CD14-positive monocyte (primary cell): ENCODE results near the gene BASP1. TPM values are rescaled to one million over a fixed set of nuclear protein-coding genes. Genes with fewer than 3 reads are reported as not detected.

Experiments
- DNase-seq, 3 donors: peaks; one replicate each; pipeline ENCODE4 v3.0.0-alpha.2; 2011 to 2022
- H2AFZ ChIP-seq: 2 replicates; pipeline ENCODE4 v1.6.0; 2012; ENCODE audit warnings: mild to moderate bottlenecking, low read depth, low read length, inconsistent platforms; ENCODE audit not compliant: insufficient read depth, poor library complexity, severe bottlenecking
- H3K27ac ChIP-seq, 2 donors: 1 replicate in 1 of 2; 2 replicates in 1 of 2; pipeline ENCODE4 v1.5.1; 2012 to 2013; ENCODE audit warnings: low read length in 2 of 2, control low read depth in 1 of 2, inconsistent platforms in 1 of 2, low read depth in 1 of 2, mild to moderate bottlenecking in 1 of 2
- H3K27me3 ChIP-seq, 2 donors: one replicate each; pipeline versions ENCODE4 v1.6.0 to v1.6.1; 2011 to 2013; ENCODE audit warnings: low read length in 2 of 2; ENCODE audit not compliant: control insufficient read depth in 2 of 2, insufficient read depth in 2 of 2
- H3K36me3 ChIP-seq, 2 donors: replicated peaks in 1 of 2; 1 replicate in 1 of 2; 2 replicates in 1 of 2; pipeline versions ENCODE4 v1.5.1 to v1.6.1; 2012 to 2013; ENCODE audit warnings: low read length in 2 of 2, control low read depth in 1 of 2, inconsistent platforms in 1 of 2, mild to moderate bottlenecking in 1 of 2; ENCODE audit not compliant: insufficient read depth in 2 of 2, control insufficient read depth in 1 of 2
- H3K4me1 ChIP-seq, 2 donors: 1 replicate in 1 of 2; 2 replicates in 1 of 2; pipeline versions ENCODE4 v1.5.1 to v1.6.1; 2012 to 2013; ENCODE audit warnings: low read length in 2 of 2, control low read depth in 1 of 2, inconsistent platforms in 1 of 2, mild to moderate bottlenecking in 1 of 2, moderate library complexity in 1 of 2; ENCODE audit not compliant: insufficient read depth in 2 of 2, control insufficient read depth in 1 of 2
- H3K4me2 ChIP-seq: replicated peaks from 2 replicates; pipeline ENCODE3; 2012; ENCODE audit warnings: low read length, moderate library complexity, mild to moderate bottlenecking; ENCODE audit not compliant: poor library complexity, severe bottlenecking; ENCODE audit errors: extremely low read depth
- H3K4me3 ChIP-seq, 3 experiments: fragments of 200-600 bp in 1 of 3; sonication (generic) in 1 of 3; replicated peaks in 1 of 3; 1 replicate in 2 of 3; 2 replicates in 1 of 3; pipeline ENCODE4 v1.5.1; 2011 to 2013; ENCODE audit warnings: low read length in 3 of 3, mild to moderate bottlenecking in 3 of 3, control low read depth in 2 of 3, low read depth in 2 of 3, inconsistent platforms in 1 of 3, moderate library complexity in 1 of 3
- H3K79me2 ChIP-seq: 2 replicates; pipeline ENCODE4 v1.6.0; 2012; ENCODE audit warnings: mild to moderate bottlenecking, control low read depth, inconsistent platforms, low read length, moderate library complexity; ENCODE audit not compliant: insufficient read depth
- H3K9ac ChIP-seq: 2 replicates; pipeline ENCODE4 v1.6.0; 2017; ENCODE audit warnings: low read length, mild to moderate bottlenecking; ENCODE audit not compliant: insufficient read depth, poor library complexity, severe bottlenecking
- H3K9me3 ChIP-seq, 2 donors: replicated peaks in 1 of 2; 1 replicate in 1 of 2; 2 replicates in 1 of 2; pipeline versions ENCODE4 v1.5.1 to v1.6.1; 2012 to 2013; ENCODE audit warnings: low read length in 2 of 2, control low read depth in 1 of 2; ENCODE audit not compliant: control insufficient read depth in 1 of 2, insufficient read depth in 1 of 2
- H4K20me1 ChIP-seq: 2 replicates; pipeline ENCODE4 v1.6.0; 2012; ENCODE audit warnings: mild to moderate bottlenecking, low read length, control low read depth, moderate library complexity; ENCODE audit not compliant: insufficient read depth
- H3K27ac Mint-ChIP-seq, 7 donors: one replicate each; pipeline ENCODE4 v1.8.0; 2020; ENCODE audit warnings: mild to moderate bottlenecking in 7 of 7, mixed read lengths in 7 of 7, moderate library complexity in 6 of 7, inconsistent platforms in 2 of 7
- H3K27me3 Mint-ChIP-seq, 3 donors: one replicate each; pipeline ENCODE4 v1.8.0; 2021 to 2022; ENCODE audit warnings: low read depth in 3 of 3, mild to moderate bottlenecking in 3 of 3, mixed read lengths in 3 of 3, moderate library complexity in 3 of 3, inconsistent platforms in 1 of 3
- H3K36me3 Mint-ChIP-seq, 2 donors: one replicate each; pipeline ENCODE4 v1.8.0; 2020; ENCODE audit warnings: mixed read lengths in 2 of 2, inconsistent platforms in 1 of 2, mild to moderate bottlenecking in 1 of 2
- H3K4me1 Mint-ChIP-seq: one replicate; pipeline ENCODE4 v1.8.0; 2020; ENCODE audit warnings: mild to moderate bottlenecking, mixed read lengths
- H3K4me3 Mint-ChIP-seq, 2 donors: one replicate each; pipeline ENCODE4 v1.8.0; 2020; ENCODE audit warnings: mild to moderate bottlenecking in 2 of 2, mixed read lengths in 2 of 2, moderate library complexity in 1 of 2
- H3K9me3 Mint-ChIP-seq, 7 donors: one replicate each; pipeline ENCODE4 v1.8.0; 2020 to 2022; ENCODE audit warnings: mixed read lengths in 7 of 7, mild to moderate bottlenecking in 6 of 7, moderate library complexity in 6 of 7, inconsistent platforms in 2 of 7
- WGBS: methylation state at CpG from one replicate; pipeline ENCODE4 v1.1.5; 2013; ENCODE audit warnings: missing lambda C conversion rate; ENCODE audit not compliant: insufficient coverage; 5-methylcytosine and 5-hydroxymethylcytosine counted together
- intact Hi-C, 2 donors: fragments of 100-400 bp; cut with micrococcal nuclease; formaldehyde crosslinking; loops; one replicate each; pipeline versions ENCODE4 v1.15.0 to v1.15.1; 2023
- polyA plus RNA-seq, 3 donors: library from polyadenylated mRNA; depleted of rRNA in 1 of 3; unstranded in 2 of 3; stranded (reverse) in 1 of 3; fragments of 300-500 nt in 2 of 3; fragments of >200 nt in 1 of 3; fragmentation: Illumina TruSeq in 2 of 3; gene quantifications; 1 replicate in 2 of 3; 2 replicates in 1 of 3; pipeline ENCODE4 v1.2.3, GENCODE V29; 2012 to 2021
- TF ChIP-seq, protein P1 (sequence below): fragments of 200-600 bp; IDR thresholded peaks from one replicate; pipeline ENCODE4 v1.8.0; 2022; ENCODE audit warnings: antibody characterized with exemption, mild to moderate bottlenecking

The BASP1 gene
- polyA plus RNA-seq, 3 donors, result 23.7 to 61.6 (median 36.6) TPM

DNA sequence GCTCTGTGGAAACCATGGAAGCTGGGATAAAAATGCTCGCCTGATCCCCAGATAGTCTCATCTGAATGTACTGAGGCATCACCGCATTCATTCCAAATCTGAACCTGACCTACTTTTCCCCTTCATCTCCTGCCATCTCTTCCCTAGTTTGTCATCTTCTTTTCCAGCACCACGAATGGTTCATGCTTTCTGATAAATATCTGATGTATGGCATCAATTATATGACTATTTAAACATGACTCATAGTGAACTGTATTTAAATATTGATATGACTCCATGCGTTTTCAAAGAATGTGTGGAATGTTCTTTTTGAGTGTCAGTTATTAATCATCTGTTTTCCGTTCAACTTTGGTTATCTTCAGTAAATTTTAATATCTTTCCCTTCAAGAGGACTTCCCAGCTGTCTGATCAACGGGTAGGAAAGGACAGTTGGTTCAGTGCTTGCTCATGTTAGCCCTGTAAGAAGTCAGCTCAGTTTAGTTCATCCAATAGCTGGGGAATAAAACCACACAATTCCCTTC, 21.1 kb downstream of the BASP1 start:
- H3K27me3 Mint-ChIP-seq, result peaks cover 0 to 2% (median 0%) of the 10 kb centered on the region in 3 donors
- H3K79me2 ChIP-seq, result peaks cover 99% of the 10 kb centered on the region
- no peak overlapping the region for H3K27ac Mint-ChIP-seq
- WGBS, result 100% methylated on average over 1 of the region's 6 CpGs
- peaks cover 24% of the 10 kb centered on the region for H3K4me1 Mint-ChIP-seq
- H3K36me3 ChIP-seq, result peaks cover 0 to 7% of the 10 kb centered on the region in 2 donors
- no peaks in the 10 kb centered on the region for H3K9me3 Mint-ChIP-seq
- H3K4me2 ChIP-seq, result no peak overlapping the region
- no peak overlapping the region for H3K4me3 Mint-ChIP-seq
- H3K36me3 Mint-ChIP-seq, result peaks cover 23 to 36% of the 10 kb centered on the region in 2 donors
- no peak overlapping the region for H3K4me3 ChIP-seq
- peaks cover 22 to 23% of the 10 kb centered on the region in 2 donors for H3K4me1 ChIP-seq
- TF ChIP-seq, protein P1, sequence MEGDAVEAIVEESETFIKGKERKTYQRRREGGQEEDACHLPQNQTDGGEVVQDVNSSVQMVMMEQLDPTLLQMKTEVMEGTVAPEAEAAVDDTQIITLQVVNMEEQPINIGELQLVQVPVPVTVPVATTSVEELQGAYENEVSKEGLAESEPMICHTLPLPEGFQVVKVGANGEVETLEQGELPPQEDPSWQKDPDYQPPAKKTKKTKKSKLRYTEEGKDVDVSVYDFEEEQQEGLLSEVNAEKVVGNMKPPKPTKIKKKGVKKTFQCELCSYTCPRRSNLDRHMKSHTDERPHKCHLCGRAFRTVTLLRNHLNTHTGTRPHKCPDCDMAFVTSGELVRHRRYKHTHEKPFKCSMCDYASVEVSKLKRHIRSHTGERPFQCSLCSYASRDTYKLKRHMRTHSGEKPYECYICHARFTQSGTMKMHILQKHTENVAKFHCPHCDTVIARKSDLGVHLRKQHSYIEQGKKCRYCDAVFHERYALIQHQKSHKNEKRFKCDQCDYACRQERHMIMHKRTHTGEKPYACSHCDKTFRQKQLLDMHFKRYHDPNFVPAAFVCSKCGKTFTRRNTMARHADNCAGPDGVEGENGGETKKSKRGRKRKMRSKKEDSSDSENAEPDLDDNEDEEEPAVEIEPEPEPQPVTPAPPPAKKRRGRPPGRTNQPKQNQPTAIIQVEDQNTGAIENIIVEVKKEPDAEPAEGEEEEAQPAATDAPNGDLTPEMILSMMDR, result no peak
- no peak overlapping the region for H2AFZ ChIP-seq
- no peak overlapping the region for H3K9ac ChIP-seq
- H3K27ac ChIP-seq, result no peak overlapping the region
- intact Hi-C loops, result no loop called here
- H3K9me3 ChIP-seq, result no peaks in the 10 kb centered on the region
- no peak for DNase-seq
- peaks cover 42% of the 10 kb centered on the region for H4K20me1 ChIP-seq
- no peaks in the 10 kb centered on the region for H3K27me3 ChIP-seq

DNA sequence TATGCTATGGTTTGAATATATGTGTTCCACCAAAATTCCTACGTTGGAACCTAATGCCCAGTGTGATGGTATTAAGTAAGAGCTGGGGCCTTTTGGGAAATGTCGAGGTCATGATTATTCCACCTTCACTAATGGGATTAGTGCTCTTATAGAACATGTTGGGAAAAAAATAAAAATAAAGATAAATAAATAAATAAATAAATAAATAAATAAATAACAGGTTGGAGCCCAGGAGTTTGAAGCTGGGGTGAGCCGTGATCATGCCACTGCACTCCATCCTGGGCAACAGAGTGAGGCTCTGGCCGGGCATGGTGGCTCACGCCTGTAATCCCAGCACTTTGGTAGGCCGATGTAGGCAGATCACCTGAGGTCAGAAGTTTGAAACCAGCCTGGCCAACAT, 22.5 kb downstream of the BASP1 start:
- H3K27ac Mint-ChIP-seq, result peak overlapping the region in 2 of 7 donors; percentile 30 to 73
- H3K9me3 Mint-ChIP-seq, result peaks cover 0 to 2% (median 0%) of the 10 kb centered on the region in 7 donors
- H3K36me3 ChIP-seq, result peaks cover 0 to 7% of the 10 kb centered on the region in 2 donors
- H3K4me3 Mint-ChIP-seq, result no peak overlapping the region
- no peak overlapping the region for H3K4me3 ChIP-seq
- H3K27ac ChIP-seq, result no peak overlapping the region
- H3K4me1 Mint-ChIP-seq, result peaks cover 12% of the 10 kb centered on the region
- H2AFZ ChIP-seq, result no peak overlapping the region
- peaks cover 0 to 2% (median 0%) of the 10 kb centered on the region in 3 donors for H3K27me3 Mint-ChIP-seq
- 100% methylated on average over 4 of the region's 6 CpGs for WGBS
- H3K36me3 Mint-ChIP-seq, result peaks cover 27 to 37% of the 10 kb centered on the region in 2 donors
- H3K79me2 ChIP-seq, result peaks cover 97% of the 10 kb centered on the region
- no peaks in the 10 kb centered on the region for H3K9me3 ChIP-seq
- H3K4me2 ChIP-seq, result no peak overlapping the region
- intact Hi-C loops, result no loop called here
- peaks cover 9 to 10% of the 10 kb centered on the region in 2 donors for H3K4me1 ChIP-seq
- no peak overlapping the region for H3K9ac ChIP-seq
- DNase-seq, result no peak
- H4K20me1 ChIP-seq, result peaks cover 47% of the 10 kb centered on the region
- no peaks in the 10 kb centered on the region for H3K27me3 ChIP-seq
- TF ChIP-seq, protein P1, result no peak
